GM18520 (cell line): ENCODE results near the gene SLC35G2.
A peak's percentile ranks its signal among the peaks of the same experiment; 100 is the strongest.
"Not testable (repeated sequence)": the region's sequence is repeated elsewhere in the genome, so short reads cannot be mapped to it uniquely, and the experiment has no call there.

Experiments used
- ATAC-seq: cut with Tn5 transposase; IDR thresholded peaks from one replicate; pipeline ENCODE4 v1.9.1; 2021; ENCODE audit not compliant: unreplicated experiment

Gene SLC35G2

DNA sequence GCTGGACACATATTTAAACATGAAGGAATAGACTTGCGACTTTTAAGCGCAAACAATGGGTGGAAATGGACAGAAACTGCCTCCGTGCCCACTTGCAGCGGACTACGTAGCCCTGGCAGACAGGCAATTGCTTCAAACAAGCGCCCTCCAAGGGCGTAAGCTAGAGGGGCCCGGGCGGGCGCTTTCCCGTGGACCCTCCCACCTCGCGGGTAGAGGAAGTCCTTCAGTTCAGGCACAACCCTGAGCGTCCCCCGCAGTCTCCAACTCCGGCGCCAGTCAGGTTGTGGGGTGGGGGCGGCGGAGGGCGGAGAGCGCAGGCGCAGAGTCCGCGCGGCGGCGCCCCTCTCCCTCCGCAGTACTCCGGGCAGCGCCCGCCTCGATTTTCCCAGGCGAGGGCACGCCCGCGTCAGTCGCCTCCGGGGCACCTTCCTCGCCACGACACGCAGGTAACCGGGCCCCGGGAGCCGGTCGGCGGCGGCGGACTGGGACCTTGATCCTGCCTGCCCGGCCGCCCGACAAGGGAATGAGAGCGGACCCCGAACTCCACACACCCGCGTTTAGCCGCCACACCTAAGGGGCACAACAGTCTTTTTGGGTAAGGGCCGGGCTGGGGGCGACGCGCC is at the start of gene SLC35G2:
SLC35G2 (plus strand) TSS at position 358 of the 623 bp plus-strand sequence. CDS start 35,335 bp downstream, outside the sequence.
- no peak for ATAC-seq

DNA sequence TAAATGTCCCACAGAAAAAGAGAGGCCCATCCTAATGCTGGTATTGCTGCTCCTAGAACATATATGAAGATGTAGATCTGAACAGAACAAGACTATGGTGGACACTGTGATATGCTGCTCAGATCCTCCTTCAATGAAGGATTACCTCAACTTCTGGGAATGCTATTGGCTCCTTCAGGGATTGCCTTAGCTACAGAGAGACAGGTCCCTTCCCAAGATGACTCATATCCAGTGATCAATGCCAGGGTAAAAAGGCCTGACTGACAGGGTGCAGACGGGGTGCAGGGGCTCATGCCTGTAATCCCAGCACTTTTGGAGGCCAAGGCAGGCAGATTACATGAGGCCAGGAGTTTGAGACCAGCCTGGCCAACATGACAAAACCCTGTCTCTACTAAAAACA is 46.2 kb upstream of the SLC35G2 start:
- no peak for ATAC-seq

DNA sequence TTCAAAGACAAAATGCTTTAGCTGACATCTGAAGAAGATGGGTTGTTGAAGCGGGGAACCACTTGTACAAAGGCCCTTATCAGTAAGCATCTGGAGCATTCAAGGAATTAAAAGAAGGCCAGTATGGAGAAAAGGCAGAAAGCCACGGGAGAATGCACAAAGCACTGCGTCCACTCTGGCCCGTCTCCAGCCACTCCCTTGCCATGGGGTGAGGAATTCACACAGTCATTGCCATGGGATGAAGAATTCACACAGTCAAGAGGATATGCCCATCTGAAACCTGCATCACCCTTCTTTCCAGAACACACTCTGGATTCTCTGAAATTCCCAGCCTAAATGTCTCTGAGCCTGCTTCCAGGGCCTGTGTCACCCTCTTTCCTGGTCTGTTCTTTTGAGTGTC is 40.1 kb upstream of the SLC35G2 start:
- no peak for ATAC-seq

DNA sequence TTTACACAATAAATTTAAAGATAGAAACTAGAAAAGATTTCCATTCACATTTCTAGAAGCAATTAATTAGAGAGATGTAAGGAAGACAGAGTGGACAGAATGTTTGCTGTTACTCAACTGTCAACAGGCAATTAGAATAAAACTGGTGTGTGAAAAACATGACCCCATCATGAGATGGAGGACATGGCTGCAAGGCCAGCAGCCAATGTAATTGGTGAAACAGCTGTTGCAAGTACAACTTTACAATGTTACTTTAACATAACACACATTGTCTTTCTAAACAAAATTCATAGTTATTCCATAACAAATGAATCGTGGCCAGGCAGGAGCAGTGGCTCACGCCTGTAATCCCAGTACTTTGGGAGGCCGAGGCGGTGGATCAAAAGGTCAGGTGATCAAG is 38.2 kb upstream of the SLC35G2 start:
- ATAC-seq: no peak

DNA sequence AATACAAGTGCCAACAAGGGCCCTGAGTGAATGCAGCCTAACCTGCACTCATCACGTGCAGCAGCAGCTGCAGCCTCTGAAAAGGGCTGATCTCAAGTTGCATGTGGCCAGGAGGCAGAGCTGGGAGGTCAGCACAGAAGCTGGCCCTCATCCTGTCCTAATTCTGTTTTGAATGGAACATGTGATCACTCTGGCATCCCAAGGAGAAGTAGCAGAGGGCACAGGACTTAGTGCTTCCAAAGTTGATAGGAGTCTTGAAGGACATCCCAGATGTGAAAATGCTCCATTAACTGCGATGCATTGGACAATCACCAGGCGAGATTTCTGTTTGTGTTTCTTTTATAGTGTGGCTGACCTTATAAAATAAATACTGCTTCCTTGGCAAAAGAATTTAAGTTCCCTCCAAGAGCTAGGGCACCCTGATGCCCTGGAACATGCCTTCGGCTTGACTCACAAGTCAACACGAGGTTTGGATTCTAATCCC is 35.2 kb upstream of the SLC35G2 start:
- no peak for ATAC-seq

DNA sequence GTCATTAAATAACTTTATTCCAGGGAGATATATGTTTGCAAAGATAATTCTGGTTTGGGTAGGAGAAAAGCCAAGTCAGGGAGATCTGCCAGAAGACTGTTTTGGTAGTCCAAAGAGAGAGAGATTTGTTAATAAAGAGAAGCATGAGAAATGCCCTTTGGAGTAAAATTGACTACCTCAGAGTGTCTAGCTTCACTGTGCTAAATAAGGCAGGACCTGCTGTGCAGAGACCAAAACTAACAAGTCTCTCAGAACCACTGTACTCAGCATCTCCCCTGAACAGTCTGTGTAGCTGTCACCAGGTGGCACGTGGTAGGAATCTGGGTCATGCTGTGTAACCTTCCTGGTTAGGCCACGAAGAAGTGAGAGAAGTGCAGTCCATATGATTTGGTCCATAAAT is 31.6 kb upstream of the SLC35G2 start:
- ATAC-seq: peak; percentile 93

DNA sequence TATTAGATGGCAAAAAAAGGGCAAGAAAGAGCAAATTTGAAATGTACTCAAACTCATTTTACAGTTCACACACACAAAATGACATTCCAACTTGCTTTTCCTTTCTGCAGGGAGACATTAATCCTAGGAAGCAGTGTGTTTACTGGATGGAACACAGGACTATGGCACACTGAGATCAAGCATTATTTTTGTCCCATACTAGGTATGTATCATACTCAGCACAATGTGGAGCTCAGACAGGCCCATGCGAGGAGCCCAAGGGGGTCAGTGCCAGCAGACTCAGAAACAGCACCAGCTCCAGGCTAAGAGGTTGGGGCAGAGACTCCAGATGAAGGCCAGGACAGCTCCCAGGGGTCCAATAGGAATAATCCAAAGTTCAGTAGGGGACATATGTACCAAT is 30.8 kb upstream of the SLC35G2 start:
- ATAC-seq: no peak

DNA sequence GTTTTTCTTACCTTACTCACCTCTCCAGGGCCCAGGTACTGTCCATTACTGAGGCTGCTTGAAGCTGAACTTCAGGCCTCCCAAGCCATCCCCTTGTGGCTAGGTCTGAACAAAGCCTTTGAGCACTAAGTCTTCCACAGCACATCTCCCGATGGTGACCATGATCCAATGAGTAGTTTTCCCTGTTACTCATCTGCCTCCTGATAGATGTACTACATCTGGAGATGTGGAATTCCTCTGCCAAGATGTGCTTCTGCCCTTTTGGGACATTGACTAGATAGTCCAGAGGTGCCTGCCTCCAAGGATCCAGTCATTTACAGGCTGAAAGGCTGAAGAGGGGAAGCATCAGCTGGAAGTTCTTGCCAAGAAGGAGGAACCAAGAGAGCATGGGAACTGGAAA is 28.9 kb upstream of the SLC35G2 start:
- ATAC-seq: no peak

DNA sequence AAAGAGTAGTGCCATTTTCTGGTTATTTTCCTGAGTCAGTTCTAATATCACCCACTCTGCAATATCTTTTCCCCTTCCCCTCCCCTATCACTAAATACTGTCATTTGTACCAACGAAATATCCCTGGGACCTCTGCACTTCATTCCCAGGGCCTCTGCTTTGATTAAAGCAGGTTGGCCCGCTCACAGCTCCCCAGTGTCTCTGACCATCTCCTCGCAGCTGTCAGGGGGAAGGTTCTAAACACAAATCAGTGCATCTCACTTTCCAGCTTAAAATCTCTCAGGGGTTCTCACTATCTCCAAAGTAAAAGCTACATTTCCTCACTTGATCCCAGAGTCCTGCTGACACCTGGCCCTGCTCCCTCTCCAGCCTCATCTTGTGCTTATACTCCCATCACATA is 28.1 kb upstream of the SLC35G2 start:
- ATAC-seq: no peak

DNA sequence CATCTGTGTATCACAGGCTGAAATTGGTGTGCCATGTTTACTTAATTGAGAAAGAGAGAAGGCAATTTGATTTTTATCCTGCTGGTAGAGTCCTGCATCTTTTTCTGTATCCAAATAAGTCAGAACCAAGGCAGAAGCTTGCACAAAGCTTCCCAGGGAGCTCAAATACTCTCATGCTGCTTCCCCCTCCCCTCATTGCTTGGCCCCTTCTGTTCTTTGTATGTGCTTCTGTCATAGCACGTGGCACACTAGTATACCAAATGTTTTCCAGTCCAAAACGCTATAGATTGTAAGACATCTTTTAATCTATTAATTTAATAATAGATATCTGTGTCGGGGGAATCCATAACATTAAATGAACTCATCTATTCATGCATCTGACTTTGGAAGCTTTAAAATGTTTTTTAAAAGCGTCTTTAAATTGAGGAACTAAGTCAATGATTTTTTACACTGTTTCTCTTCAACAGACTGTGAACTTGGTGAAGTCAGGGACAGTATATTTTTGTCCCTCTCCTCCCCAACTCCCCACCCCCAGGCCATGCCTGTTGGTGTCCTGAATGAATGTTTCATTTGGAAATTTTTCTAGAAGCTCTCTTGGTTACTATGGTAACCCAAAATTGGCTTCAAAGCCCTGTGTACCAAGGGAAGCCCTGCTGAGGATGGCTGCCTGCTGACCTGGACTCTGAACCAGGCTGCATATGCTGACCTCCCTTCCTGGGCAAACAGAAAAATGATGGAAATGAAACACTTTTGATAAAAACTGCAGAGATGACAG is 26.2 kb upstream of the SLC35G2 start:
- no peak for ATAC-seq

DNA sequence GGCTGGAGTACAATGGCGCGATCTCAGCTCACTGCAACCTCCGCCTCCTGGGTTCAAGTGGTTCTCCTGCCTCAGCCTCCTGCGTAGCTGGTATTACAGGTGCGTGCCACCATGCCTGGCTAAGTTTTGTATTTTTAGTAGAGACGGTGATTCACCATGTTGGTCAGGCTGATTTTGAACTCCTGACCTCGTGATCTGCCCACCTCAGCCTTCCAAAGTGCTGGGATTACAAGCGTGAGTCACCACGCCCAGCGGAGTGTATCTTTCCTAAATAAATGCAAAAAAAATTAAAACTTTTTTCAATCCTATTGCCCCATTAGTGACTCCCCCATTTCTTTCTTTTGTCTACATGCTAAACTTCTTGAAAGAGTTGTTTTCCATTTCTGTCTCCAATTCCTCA is 17.8 kb upstream of the SLC35G2 start:
- not testable (repeated sequence) for ATAC-seq

DNA sequence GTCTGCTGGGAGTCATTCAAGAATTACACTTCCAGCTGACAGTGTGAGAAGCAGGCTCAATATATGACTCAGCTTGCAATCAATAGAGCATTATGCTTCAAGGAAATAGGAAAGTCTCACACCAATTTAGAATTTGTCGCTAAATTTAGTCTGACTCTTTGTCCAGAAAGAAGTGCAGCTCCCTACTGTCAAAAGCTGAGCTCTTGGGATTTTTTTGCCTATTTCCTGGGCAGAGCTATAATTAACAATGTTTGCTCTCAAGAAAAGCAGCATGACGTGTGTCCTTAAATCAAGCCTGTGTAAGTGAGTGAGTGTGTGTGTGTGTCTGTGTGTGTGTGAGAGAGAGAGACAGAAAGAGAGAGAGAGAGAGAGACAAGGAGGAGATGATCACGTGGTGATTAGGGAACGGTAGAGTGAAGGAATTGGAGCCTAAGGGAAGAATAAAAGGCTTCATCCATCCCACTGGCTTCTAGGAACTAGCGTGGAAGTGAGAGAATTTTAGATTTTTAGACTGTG is 16.4 kb upstream of the SLC35G2 start:
- no peak for ATAC-seq

DNA sequence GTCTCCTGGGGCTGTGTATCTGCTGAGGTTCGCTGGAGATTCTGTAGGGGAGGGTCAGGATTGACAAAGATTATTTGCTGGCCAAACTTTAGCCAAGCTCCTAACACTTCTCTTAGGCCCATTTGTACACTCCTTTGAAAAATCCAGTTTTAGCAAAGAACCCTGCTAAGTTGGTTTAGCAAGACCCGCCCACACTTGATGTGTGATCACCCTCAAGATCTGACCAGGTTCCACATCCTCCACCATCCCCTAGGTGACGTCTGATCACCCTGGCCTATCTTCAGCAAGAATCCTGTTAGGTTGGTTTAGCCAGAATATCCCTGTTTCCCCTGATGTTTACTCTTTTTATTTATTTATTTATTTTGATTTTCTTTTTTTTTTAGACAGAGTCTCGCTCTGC is 14.8 kb upstream of the SLC35G2 start:
- ATAC-seq: no peak

DNA sequence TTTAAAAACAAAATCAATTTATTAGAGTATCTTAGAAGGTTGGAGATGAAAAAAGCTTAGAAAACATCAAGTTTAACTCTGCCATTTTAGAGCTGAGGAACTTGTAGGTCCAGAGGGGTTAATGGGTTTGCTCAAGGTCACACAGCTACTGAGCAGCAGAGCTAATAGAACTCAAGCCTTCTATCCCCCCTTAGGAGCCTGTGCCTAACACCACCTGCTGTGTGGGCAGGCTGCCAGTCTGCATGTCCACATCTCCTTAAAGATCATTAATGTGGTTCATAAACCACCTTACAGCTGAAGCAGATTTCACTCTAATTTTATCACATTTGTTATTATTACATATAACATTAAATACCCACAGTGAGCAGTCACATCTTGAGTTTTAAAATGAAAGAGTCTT is 14.1 kb upstream of the SLC35G2 start:
- ATAC-seq: no peak

DNA sequence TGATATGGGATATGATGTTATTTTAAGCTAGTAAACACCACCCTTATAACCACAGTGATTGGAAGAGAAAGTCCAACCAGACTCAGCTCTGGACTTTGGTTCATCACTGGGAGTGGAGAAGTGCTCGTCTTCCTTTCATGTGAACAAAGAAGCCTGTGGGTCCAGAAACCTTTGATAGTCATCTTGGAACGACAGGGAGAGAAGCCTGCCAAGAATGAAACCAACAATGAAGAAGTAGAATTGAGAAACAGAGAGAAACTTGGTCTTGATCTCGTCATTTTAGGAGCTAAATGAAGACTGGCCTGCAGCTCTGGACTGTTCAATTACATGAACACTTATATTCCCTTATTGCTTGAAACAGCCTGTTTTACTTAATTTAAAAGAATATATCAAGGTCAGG is 13.1 kb upstream of the SLC35G2 start:
- ATAC-seq: no peak

DNA sequence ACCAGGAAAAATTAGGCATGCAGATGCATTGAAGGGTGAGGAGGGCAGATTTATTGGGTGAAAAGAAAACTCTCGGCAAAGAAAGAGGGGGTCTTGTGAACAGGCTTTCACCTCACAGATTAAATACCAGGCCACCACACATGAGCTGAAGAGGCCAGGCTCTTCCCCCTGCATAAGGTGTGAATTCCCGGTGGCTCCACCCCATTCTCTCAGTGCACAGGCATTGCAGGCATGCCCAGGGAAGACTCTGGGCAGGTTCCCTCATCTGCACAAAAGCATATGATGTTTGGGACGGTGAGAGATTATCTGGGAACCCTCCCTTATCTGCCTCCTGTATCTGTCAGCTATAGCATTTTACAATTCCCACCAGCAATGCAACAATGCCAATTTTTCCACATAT is 7.2 kb upstream of the SLC35G2 start:
- no peak for ATAC-seq

DNA sequence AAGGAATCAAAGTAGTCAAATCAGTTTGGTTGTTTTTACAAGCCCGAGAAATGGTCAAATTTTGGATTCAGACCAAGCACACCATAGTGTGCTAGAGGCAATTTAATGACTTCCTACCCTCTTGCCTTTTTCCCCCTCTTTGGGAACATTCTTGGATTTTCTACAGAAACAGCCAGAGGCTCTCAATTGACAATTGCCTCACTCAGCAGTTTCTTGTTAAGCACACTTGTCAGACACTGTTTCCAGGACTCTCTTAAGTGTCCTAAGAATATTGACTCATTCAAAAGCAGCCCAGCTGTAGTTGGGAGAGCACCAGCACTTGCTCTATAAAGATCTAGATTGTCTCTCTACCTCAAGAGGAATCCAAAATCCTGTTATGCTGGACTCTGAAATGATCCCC is 1.5 kb upstream of the SLC35G2 start:
- no peak for ATAC-seq

DNA sequence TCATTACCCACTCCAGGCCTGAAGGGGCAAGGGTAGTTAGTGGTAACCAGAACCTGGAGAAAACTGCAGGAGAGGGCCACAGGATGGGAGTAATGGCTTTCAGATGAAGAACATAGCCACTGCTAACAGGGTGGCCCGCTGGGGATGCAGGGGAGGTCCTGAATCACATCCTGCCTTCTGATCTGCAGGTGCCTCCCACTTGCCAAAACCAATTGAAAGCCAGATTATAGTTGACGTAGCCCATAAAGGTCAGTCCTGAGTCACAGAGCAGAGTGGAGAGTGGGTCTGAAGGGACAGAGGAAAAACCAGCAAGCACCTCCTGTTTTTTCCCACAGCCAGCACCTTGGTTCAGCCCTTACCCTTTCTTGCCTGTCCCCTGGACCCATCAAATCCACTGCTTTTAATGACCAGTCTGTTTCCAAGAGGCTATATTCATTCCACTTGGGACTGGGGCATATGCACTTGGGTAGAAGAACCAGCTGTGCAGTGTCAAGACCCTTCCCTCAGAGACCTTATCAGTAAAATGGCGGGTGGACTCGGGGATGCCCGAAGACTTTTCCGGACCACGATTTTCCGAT is 646 bp upstream of the SLC35G2 start:
- peak; percentile 51 for ATAC-seq

DNA sequence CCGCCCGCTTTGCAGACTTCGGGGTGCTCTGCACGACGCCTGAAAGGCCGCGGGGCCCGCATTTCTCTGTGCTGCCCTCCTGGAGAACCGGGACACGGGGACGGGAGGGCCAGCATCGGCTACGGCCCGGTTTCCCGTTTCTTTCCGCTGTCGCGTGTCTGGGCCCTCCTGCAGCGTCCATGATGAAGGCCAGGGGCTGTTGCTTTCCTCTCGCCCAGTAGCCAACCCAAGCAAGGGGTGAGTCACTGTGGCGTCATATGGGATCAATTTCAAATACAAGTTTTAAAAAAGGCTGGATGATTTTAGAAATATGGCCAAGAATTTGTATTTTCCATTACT is 435 bp downstream of the SLC35G2 start:
- ATAC-seq: no peak

DNA sequence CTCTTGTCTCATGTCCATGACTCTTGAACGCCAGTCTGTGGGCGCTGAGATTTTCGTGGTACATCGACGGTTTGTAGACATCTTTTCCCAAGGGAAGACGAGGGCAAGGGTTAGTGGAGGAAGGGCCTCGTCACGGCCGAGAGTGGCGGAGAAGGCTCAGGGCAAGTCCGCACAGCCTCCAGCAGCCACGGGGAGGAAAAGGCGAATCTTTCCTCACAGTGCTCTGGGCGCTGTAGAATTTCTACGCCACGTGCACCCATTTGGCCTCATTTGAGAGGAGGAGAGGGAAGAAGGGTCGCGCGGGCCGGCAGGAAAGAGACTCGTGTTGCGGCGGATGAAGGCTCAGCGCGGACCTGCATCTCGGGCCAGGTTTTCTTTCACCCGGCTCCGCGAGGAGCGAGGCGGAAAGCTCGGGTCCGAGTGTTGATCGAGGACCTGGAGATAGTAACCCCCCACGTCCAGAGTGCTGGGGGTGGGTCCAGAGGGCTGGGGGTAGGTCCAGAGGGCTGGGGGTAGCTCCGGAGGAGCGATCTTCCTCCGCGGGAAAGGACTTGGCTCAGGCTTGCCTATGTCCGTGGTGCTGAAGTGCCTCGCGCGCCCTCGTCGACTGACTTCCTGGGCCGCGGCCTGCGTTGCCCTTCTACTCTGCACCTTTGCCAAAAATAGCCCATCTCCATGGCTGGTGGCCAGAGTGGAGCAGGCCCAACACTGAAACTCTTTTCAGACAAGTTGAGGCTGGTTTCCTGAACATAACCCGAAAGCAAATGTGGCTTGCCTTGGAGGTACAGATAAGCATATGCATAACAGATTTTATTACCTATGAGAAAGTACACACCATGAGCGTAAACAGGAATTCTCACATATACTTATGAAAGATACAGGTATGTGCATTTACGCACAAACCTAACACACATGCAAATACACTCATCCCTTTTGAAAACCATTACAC is 1.1 kb downstream of the SLC35G2 start:
- no peak for ATAC-seq

DNA sequence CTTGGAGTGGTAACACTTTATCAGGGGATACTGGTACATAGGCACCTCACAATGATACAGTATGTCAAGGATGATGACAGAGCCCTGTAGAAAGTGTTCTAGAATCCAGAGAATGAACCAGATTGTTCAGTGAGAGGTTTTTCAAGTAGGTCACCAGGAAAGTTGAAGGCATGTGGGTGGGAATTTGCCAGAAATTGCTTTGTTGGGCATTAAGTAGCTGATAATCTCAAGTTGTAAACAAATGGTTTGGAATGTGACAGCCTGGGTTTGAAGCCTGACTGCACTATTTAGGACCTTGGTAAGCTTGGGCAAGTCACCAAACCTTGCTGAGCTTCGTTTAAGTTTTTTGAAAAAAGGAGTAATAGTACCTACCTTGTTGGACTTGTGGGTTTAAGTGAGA is 12.5 kb downstream of the SLC35G2 start:
- no peak for ATAC-seq
